GM12891 (cell line): ENCODE results near the gene PPP4R2.

ENCODE experiments used
- POLR2A ChIP-seq: IDR thresholded peaks from 2 replicates; pipeline ENCODE4 v1.6.1; 2011; ENCODE audit warnings: low read depth, low read length, control low read depth
- POLR2AphosphoS5 ChIP-seq: IDR thresholded peaks from 2 replicates; pipeline ENCODE4 v1.6.1; 2011; ENCODE audit warnings: low read depth, low read length, control low read depth
- TAF1 ChIP-seq: IDR thresholded peaks from 2 replicates; pipeline ENCODE4 v1.6.1; 2011; ENCODE audit warnings: low read depth, low read length, control low read depth

DNA sequence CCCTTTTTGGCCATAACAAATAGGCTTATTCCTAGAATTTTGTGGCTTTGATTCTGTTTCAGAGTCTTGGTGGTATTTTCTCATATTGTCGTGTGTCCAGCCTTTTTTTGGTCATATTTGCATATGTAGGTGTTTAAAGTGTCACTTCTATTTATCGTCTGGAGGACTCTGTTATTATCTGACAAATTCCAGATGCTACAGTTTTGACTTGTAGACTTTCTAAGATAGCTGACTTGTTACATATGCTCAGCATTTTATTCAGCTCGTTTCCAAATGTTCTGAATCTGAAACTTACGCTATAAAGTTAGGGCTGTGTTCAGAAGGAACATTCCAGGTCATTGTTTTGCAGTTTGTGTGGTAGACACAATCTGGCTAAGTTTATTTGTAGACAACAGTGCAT, 1.9 kb downstream of the PPP4R2 start:
- TF ChIP-seq TAF1 (no peak), POLR2A (no peak), POLR2AphosphoS5 (no peak)
